SHP77 treated with DMSO at 0.1 percent for 48 hours (cell line): ENCODE measurements around the gene UBN2.
"Not testable (repeated sequence)": the region's sequence is repeated elsewhere in the genome, so short reads cannot be mapped to it uniquely, and the experiment has no call there.

Source experiments
- DNase-seq: peaks from one replicate; lab custom pipeline; 2025; lab: John Stamatoyannopoulos, UW

Gene UBN2

GRCh38 chr7:139230774-139231512, at the start of gene UBN2:
Gene UBN2 (plus strand): TSS chr7:139231237. CDS start chr7:139231485, 248 bp downstream.
- DNase-seq, result peak; percentile 77

- DNase-seq, result no peak
Observed at GRCh38 chr7:139181404-139181803, 49.6 kb upstream of the UBN2 start.

GRCh38 chr7:139182363-139182762, 48.7 kb upstream of the UBN2 start:
- DNase-seq, result no peak

GRCh38 chr7:139183251-139183650, 47.8 kb upstream of the UBN2 start:
- DNase-seq, result no peak

GRCh38 chr7:139183878-139184338, 47.1 kb upstream of the UBN2 start:
- DNase-seq, result no peak

GRCh38 chr7:139186146-139186545, 44.9 kb upstream of the UBN2 start:
- DNase-seq, result no peak

- no peak for DNase-seq
Observed at GRCh38 chr7:139189357-139189756, 41.7 kb upstream of the UBN2 start.

- DNase-seq, result no peak
Observed at GRCh38 chr7:139192014-139192706, 38.9 kb upstream of the UBN2 start.

GRCh38 chr7:139200382-139200781, 30.7 kb upstream of the UBN2 start:
- DNase-seq, result no peak

- no peak for DNase-seq
Observed at GRCh38 chr7:139203992-139204391, 27.0 kb upstream of the UBN2 start.

- no peak for DNase-seq
Observed at GRCh38 chr7:139205843-139206242, 25.2 kb upstream of the UBN2 start.

GRCh38 chr7:139212133-139212532, 18.9 kb upstream of the UBN2 start:
- no peak for DNase-seq

- not testable (repeated sequence) for DNase-seq
Observed at GRCh38 chr7:139213489-139213888, 17.5 kb upstream of the UBN2 start.

GRCh38 chr7:139218173-139218572, 12.9 kb upstream of the UBN2 start:
- DNase-seq, result no peak

- no peak for DNase-seq
Observed at GRCh38 chr7:139224219-139224618, 6.8 kb upstream of the UBN2 start.

GRCh38 chr7:139224836-139225235, 6.2 kb upstream of the UBN2 start:
- not testable (repeated sequence) for DNase-seq

GRCh38 chr7:139225286-139226157, 5.5 kb upstream of the UBN2 start:
- not testable (repeated sequence) for DNase-seq

- DNase-seq, result not testable (repeated sequence)
Observed at GRCh38 chr7:139226158-139226515, 4.9 kb upstream of the UBN2 start.

GRCh38 chr7:139226988-139227488, 4.0 kb upstream of the UBN2 start:
- not testable (repeated sequence) for DNase-seq

GRCh38 chr7:139230023-139230422, 1.0 kb upstream of the UBN2 start:
- DNase-seq, result no peak

- DNase-seq, result no peak
Observed at GRCh38 chr7:139230484-139230773, 608 bp upstream of the UBN2 start.
